BE2C (cell line): ENCODE results near the gene GLS.

Experiments
- DNase-seq: peaks from one replicate; pipeline ENCODE4 v3.0.0-alpha.2; 2020
- H3K27me3 ChIP-seq: fragments of 250-450 bp; sonication (Bioruptor Pico); 2 replicates; pipeline ENCODE4 v1.5.1; 2020; ENCODE audit warnings: mild to moderate bottlenecking
- H3K36me3 ChIP-seq: fragments of 250-450 bp; sonication (Bioruptor Pico); 2 replicates; pipeline ENCODE4 v1.5.1; 2020; ENCODE audit warnings: mild to moderate bottlenecking
- H3K4me1 ChIP-seq: fragments of 250-450 bp; sonication (Bioruptor Pico); 2 replicates; pipeline ENCODE4 v1.5.1; 2020
- H3K4me3 ChIP-seq: 2 replicates; pipeline ENCODE4 v1.5.1; 2011; ENCODE audit warnings: low read depth, low read length
- H3K9me3 ChIP-seq: fragments of 250-450 bp; sonication (Bioruptor Pico); 2 replicates; pipeline ENCODE4 v1.5.1; 2020
- CTCF ChIP-seq: IDR thresholded peaks from 2 replicates; pipeline ENCODE4 v1.5.1; 2012; ENCODE audit warnings: mild to moderate bottlenecking, low read depth, low read length

Gene GLS

GRCh38 chr2:190935054-190935453 lies 54.4 kb downstream of the GLS start:
- no peak for DNase-seq
- no peak for TF ChIP-seq CTCF
- Histone ChIP-seq H3K27me3 (no peaks in the 10 kb centered on the region), H3K4me1 (no peaks in the 10 kb centered on the region), H3K4me3 (no peak overlapping the region), H3K36me3 (peaks cover 25% of the 10 kb centered on the region), H3K9me3 (no peaks in the 10 kb centered on the region)

GRCh38 chr2:190938771-190939335 lies 58.2 kb downstream of the GLS start:
- H3K4me1 ChIP-seq = no peaks in the 10 kb centered on the region
- H3K9me3 ChIP-seq = no peaks in the 10 kb centered on the region
- H3K27me3 ChIP-seq = no peaks in the 10 kb centered on the region
- no peak overlapping the region for H3K4me3 ChIP-seq
- DNase-seq = no peak
- no peaks in the 10 kb centered on the region; the same call in 1 of the 2 replicates for H3K36me3 ChIP-seq
- TF ChIP-seq CTCF = no peak

- H3K4me1 ChIP-seq = no peaks in the 10 kb centered on the region
- no peaks in the 10 kb centered on the region for H3K36me3 ChIP-seq
- no peaks in the 10 kb centered on the region for H3K9me3 ChIP-seq
- no peak for TF ChIP-seq CTCF
- H3K27me3 ChIP-seq = no peaks in the 10 kb centered on the region
- no peak overlapping the region for H3K4me3 ChIP-seq
- DNase-seq = no peak
Measured at GRCh38 chr2:190940454-190940853, 59.8 kb downstream of the GLS start.

- no peak for DNase-seq
- H3K4me1 ChIP-seq = no peaks in the 10 kb centered on the region; the same call in 1 of the 2 replicates
- H3K36me3 ChIP-seq = no peaks in the 10 kb centered on the region
- TF ChIP-seq CTCF = no peak
- no peak overlapping the region for H3K4me3 ChIP-seq
- H3K9me3 ChIP-seq = no peaks in the 10 kb centered on the region
- H3K27me3 ChIP-seq = no peaks in the 10 kb centered on the region
Measured at GRCh38 chr2:190941571-190941970, 61.0 kb downstream of the GLS start.

GRCh38 chr2:190942697-190943096 lies 62.1 kb downstream of the GLS start:
- Histone ChIP-seq H3K36me3 (no peaks in the 10 kb centered on the region), H3K4me3 (no peak overlapping the region), H3K4me1 (peaks cover 7% of the 10 kb centered on the region), H3K27me3 (no peaks in the 10 kb centered on the region), H3K9me3 (no peaks in the 10 kb centered on the region)
- no peak for DNase-seq
- no peak for TF ChIP-seq CTCF

DNA sequence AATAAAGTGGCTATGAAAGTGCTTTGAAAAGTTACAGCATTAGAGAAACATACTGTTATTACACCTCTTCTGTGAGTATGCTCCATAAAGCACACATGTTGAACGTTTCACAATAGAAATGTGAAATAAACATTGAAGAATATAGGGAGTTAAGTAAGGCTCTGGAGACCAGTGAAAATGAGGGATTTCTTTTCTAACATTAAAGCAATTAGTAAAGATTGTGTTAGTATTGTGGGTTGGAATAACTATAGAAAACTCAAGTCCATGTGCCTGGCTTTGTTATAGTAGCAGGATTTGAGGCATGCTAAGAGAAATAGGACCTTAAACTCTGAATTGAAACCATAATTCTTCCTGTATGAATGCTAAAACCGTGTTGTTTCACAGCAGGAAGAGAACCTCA lies 63.1 kb downstream of the GLS start:
- Histone ChIP-seq H3K4me1 (peaks cover 7% of the 10 kb centered on the region), H3K27me3 (no peaks in the 10 kb centered on the region), H3K4me3 (no peak overlapping the region), H3K36me3 (no peaks in the 10 kb centered on the region), H3K9me3 (no peaks in the 10 kb centered on the region)
- TF ChIP-seq CTCF = no peak
- no peak for DNase-seq
